Testis (tissue), 2 donors: ENCODE data around the gene SLC25A33.

Experiments
- CTCF ChIP-seq, 3 experiments: fragments of 450-650 bp in 2 of 3; fragments of 200-600 bp in 1 of 3; sonication (generic) in 1 of 3; IDR thresholded peaks; one replicate each; pipeline ENCODE4 v1.5.1; 2016 to 2019; ENCODE audit warnings: antibody characterized with exemption in 3 of 3, mild to moderate bottlenecking in 2 of 3, moderate library complexity in 1 of 3
- POLR2A ChIP-seq: fragments of 450-650 bp; IDR thresholded peaks from one replicate; pipeline ENCODE4 v1.6.1; 2017; ENCODE audit warnings: antibody characterized with exemption, mild to moderate bottlenecking, moderate library complexity

GRCh38 chr1:9634582-9634981, 95.3 kb downstream of the SLC25A33 start:
- TF ChIP-seq POLR2A = no peak
- TF ChIP-seq CTCF (IDR thresholded peaks at IDR 0.05) = no peak
